ENCODE measurements around the gene C1RL. TPM values are rescaled to one million over a fixed set of nuclear protein-coding genes. Genes with fewer than 3 reads are reported as not detected.

C1RL gene
- total RNA-seq, 1 donor from 2014 or later, result 26.6 TPM

DNA sequence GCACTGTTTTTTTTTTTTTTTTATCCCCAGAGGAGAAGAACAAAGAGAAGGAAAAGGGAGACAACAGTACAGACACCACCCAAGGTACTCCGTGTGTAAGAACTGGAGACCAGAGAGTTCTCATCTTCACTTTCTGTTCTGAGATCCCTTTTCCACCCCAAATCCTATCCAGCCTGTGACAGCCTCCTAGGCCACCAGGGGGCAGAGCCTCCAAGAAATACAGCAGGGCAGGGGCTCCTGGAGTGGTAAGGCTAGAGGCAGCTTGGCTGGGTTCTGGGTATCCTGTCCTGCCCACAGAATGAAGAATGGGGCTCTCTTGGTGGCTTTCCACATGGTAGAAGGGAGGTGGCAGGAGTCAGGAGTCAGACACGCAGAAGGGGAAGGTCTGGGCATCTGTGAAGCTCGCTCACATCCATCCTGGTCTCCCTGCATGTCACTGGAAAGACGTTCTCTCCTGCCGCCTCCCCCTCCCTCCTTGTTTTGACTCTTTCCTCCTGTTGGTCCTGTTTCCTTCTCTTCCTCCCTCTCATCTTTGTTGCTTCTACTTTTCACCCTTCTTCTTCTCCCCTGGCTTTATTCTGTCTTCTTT is 33.1 kb upstream of the C1RL start:
- TF ChIP-seq, protein P1, sequence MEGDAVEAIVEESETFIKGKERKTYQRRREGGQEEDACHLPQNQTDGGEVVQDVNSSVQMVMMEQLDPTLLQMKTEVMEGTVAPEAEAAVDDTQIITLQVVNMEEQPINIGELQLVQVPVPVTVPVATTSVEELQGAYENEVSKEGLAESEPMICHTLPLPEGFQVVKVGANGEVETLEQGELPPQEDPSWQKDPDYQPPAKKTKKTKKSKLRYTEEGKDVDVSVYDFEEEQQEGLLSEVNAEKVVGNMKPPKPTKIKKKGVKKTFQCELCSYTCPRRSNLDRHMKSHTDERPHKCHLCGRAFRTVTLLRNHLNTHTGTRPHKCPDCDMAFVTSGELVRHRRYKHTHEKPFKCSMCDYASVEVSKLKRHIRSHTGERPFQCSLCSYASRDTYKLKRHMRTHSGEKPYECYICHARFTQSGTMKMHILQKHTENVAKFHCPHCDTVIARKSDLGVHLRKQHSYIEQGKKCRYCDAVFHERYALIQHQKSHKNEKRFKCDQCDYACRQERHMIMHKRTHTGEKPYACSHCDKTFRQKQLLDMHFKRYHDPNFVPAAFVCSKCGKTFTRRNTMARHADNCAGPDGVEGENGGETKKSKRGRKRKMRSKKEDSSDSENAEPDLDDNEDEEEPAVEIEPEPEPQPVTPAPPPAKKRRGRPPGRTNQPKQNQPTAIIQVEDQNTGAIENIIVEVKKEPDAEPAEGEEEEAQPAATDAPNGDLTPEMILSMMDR (IDR thresholded peaks at IDR 0.05; ENCODE audit: insufficient read depth, low read length, poor library complexity, severe bottlenecking), result peak; percentile 42
- Histone ChIP-seq H3K4me3 (ENCODE audit: low read depth, low read length) (no peak overlapping the region), H3K27me3 (ENCODE audit: control insufficient read depth, insufficient read depth, low read length) (no peaks in the 10 kb centered on the region), H3K36me3 (ENCODE audit: control insufficient read depth, insufficient read depth, low read length) (no peaks in the 10 kb centered on the region)
- no peak for DNase-seq (ENCODE audit: low read depth)

DNA sequence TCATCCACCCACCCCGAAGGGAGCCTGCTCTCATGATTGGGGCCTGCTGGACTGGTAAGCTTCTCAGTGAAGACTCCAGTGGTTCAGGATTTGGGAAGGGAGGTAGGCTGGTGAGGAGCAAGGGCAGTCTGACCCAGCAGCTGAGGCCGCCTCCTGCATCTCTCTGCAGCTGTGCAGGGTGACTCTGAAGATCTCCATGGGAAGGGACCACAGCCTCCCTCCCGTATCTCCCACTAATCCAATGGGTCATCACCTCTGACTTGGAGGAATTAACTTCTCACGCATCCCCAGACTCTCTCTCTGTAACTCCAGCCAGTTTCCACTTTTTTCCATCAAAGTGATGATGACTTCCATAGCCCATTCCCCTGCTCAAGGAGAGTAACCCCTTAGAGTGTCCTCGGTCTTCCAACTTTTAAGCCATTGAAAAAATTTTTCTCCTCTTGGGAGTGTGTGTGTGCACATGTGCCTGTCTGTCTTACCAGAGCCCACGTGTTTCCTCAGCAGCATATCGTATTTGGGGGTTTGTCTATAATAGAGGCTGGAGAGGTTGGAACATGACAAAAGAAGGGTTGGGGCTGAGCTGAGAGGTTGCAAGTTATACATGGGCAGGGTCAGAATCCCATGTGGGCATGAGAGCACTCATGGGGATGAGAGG is 32.5 kb upstream of the C1RL start:
- DNase-seq (ENCODE audit: low read depth), result no peak
- no peak overlapping the region for H3K4me3 ChIP-seq (ENCODE audit: low read depth, low read length)
- TF ChIP-seq, protein P1 (IDR thresholded peaks at IDR 0.05; ENCODE audit: insufficient read depth, low read length, poor library complexity, severe bottlenecking), result no peak
- H3K27me3 ChIP-seq (ENCODE audit: control insufficient read depth, insufficient read depth, low read length), result no peaks in the 10 kb centered on the region
- no peaks in the 10 kb centered on the region for H3K36me3 ChIP-seq (ENCODE audit: control insufficient read depth, insufficient read depth, low read length)

DNA sequence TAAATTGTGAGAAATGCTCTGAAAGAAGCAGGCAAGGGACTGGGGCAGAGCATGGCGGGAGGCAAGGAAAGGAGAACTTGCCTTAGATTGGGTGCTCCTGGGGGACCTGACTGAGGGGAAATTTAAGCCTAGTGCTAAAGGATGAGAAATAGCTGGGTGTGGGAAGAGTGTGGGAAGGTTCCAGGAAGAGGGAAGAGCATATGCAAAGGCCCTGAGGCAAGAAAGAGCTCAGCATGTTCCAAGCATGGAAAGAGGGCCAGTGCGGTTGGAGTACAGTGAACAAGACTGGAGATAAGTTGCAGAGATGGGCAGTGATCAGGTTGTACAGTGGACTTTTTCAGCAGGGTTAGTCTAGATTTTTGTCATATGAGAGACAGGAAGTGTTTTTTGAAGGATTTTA is 30.2 kb upstream of the C1RL start:
- no peaks in the 10 kb centered on the region for H3K36me3 ChIP-seq (ENCODE audit: control insufficient read depth, insufficient read depth, low read length)
- TF ChIP-seq, protein P1 (IDR thresholded peaks at IDR 0.05; ENCODE audit: insufficient read depth, low read length, poor library complexity, severe bottlenecking), result no peak
- DNase-seq (ENCODE audit: low read depth), result no peak
- H3K27me3 ChIP-seq (ENCODE audit: control insufficient read depth, insufficient read depth, low read length), result no peaks in the 10 kb centered on the region
- H3K4me3 ChIP-seq (ENCODE audit: low read depth, low read length), result no peak overlapping the region

DNA sequence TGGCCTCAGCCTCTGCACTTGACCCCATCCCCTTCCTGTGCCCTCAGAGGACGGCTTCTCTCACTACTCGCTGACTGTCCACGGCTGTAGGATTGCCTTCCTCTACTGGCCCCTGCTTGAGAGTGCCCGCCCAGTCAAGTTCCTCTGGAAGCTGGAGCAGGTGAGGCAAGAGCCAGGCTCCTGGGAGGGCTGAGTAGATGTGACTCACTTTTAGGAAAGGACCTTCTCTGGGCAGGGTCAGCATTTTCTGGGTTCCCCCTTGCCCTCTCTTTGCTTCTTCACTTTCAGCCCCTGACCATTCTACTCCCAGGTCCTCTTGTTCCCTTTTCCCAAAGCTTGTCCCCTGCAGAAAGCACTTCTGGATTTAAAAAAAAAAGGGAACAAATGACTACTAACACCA is 28.9 kb upstream of the C1RL start:
- TF ChIP-seq, protein P1 (IDR thresholded peaks at IDR 0.05; ENCODE audit: insufficient read depth, low read length, poor library complexity, severe bottlenecking), result no peak
- no peak for DNase-seq (ENCODE audit: low read depth)
- H3K4me3 ChIP-seq (ENCODE audit: low read depth, low read length), result no peak overlapping the region
- H3K36me3 ChIP-seq (ENCODE audit: control insufficient read depth, insufficient read depth, low read length), result no peaks in the 10 kb centered on the region
- H3K27me3 ChIP-seq (ENCODE audit: control insufficient read depth, insufficient read depth, low read length), result no peaks in the 10 kb centered on the region

DNA sequence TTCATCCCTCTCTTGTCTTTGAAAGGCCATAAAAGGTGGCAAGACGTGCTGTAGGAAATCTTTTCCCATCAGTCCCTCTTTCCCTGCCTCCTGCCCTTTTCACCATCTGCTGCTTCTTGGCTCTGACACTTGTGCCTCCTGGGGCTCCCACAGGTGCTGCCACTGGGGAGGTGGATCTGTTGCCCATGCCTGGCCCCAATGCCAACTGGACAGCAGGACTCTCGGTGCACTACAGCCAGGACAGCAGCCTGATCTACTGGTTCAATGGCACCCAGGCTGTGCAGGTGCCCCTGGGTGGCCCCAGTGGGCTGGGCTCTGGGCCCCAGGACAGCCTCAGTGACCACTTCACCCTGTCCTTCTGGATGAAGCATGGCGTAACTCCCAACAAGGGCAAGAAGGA is 27.7 kb upstream of the C1RL start:
- Histone ChIP-seq H3K4me3 (ENCODE audit: low read depth, low read length) (no peak overlapping the region), H3K27me3 (ENCODE audit: control insufficient read depth, insufficient read depth, low read length) (no peaks in the 10 kb centered on the region), H3K36me3 (ENCODE audit: control insufficient read depth, insufficient read depth, low read length) (no peaks in the 10 kb centered on the region)
- no peak for DNase-seq (ENCODE audit: low read depth)
- TF ChIP-seq, protein P1 (IDR thresholded peaks at IDR 0.05; ENCODE audit: insufficient read depth, low read length, poor library complexity, severe bottlenecking), result no peak

GRCh38 chr12:7136071-7136470 is 27.1 kb upstream of the C1RL start:
- no peak overlapping the region for H3K4me3 ChIP-seq (ENCODE audit: low read depth, low read length)
- H3K36me3 ChIP-seq (ENCODE audit: control insufficient read depth, insufficient read depth, low read length), result no peaks in the 10 kb centered on the region
- TF ChIP-seq, protein P1 (IDR thresholded peaks at IDR 0.05; ENCODE audit: insufficient read depth, low read length, poor library complexity, severe bottlenecking), result no peak
- no peak for DNase-seq (ENCODE audit: low read depth)
- no peaks in the 10 kb centered on the region for H3K27me3 ChIP-seq (ENCODE audit: control insufficient read depth, insufficient read depth, low read length)
